ENCODE results near the gene CCDC106.

The CCDC106 gene

GRCh38 chr19:55621205-55621672 is 26.8 kb upstream of the CCDC106 start:
- WGBS (ENCODE audit: extremely low coverage, insufficient coverage, low lambda C conversion rate): no CpG with 5 or more reads among the region's 9 CpGs
- Histone ChIP-seq H2BK5ac (ENCODE audit: low read length) (no peak overlapping the region), H3K4me1 (ENCODE audit: control insufficient read depth, low read depth, low read length) (no peaks in the 10 kb centered on the region), H2AK5ac (ENCODE audit: low read length) (no peak overlapping the region), H3K4me3 (ENCODE audit: low read length) (no peak overlapping the region), H3K36me3 (ENCODE audit: control insufficient read depth, insufficient read depth, low read length) (peaks cover 2% of the 10 kb centered on the region), H3K23ac (ENCODE audit: low read length) (no peak overlapping the region), H3K9ac (ENCODE audit: low read length) (no peak overlapping the region), H3K4me2 (ENCODE audit: low read length) (no peak overlapping the region), H3K56ac (ENCODE audit: low read length) (no peak overlapping the region), H4K8ac (ENCODE audit: low read depth, low read length) (no peak overlapping the region), H2BK120ac (ENCODE audit: low read depth, low read length) (no peak overlapping the region), H4K5ac (ENCODE audit: low read length) (no peak overlapping the region), H3K79me1 (ENCODE audit: low read length) (peaks cover 3% of the 10 kb centered on the region), H3K27me3 (ENCODE audit: insufficient read depth, low read length, poor library complexity) (no peaks in the 10 kb centered on the region), H3K27ac (ENCODE audit: low read depth, low read length) (no peak overlapping the region), H2BK15ac (replicated peaks; ENCODE audit: low read depth) (no peak overlapping the region), H3K79me2 (ENCODE audit: control insufficient read depth, insufficient read depth, low read length) (no peaks in the 10 kb centered on the region), H3K4ac (ENCODE audit: low read depth, low read length) (no peak overlapping the region), H3K18ac (ENCODE audit: low read length) (no peak overlapping the region)
- DNase-seq: no peak

GRCh38 chr19:55621673-55622231 is 26.3 kb upstream of the CCDC106 start:
- Histone ChIP-seq H2AK5ac (ENCODE audit: low read length) (no peak overlapping the region), H2BK5ac (ENCODE audit: low read length) (no peak overlapping the region), H3K36me3 (ENCODE audit: control insufficient read depth, insufficient read depth, low read length) (peaks cover 2% of the 10 kb centered on the region), H3K4me1 (ENCODE audit: control insufficient read depth, low read depth, low read length) (no peaks in the 10 kb centered on the region), H3K18ac (ENCODE audit: low read length) (no peak overlapping the region), H3K56ac (ENCODE audit: low read length) (no peak overlapping the region), H3K79me2 (ENCODE audit: control insufficient read depth, insufficient read depth, low read length) (no peaks in the 10 kb centered on the region), H3K9ac (ENCODE audit: low read length) (no peak overlapping the region), H3K4me3 (ENCODE audit: low read length) (no peak overlapping the region), H3K23ac (ENCODE audit: low read length) (no peak overlapping the region), H3K4ac (ENCODE audit: low read depth, low read length) (no peak overlapping the region), H3K27me3 (ENCODE audit: insufficient read depth, low read length, poor library complexity) (no peaks in the 10 kb centered on the region), H2BK15ac (replicated peaks; ENCODE audit: low read depth) (no peak overlapping the region), H3K4me2 (ENCODE audit: low read length) (no peak overlapping the region), H3K79me1 (ENCODE audit: low read length) (peaks cover 3% of the 10 kb centered on the region), H4K8ac (ENCODE audit: low read depth, low read length) (no peak overlapping the region), H4K5ac (ENCODE audit: low read length) (no peak overlapping the region), H3K27ac (ENCODE audit: low read depth, low read length) (no peak overlapping the region), H2BK120ac (ENCODE audit: low read depth, low read length) (no peak overlapping the region)
- DNase-seq: no peak
- no CpG with 5 or more reads among the region's 55 CpGs for WGBS (ENCODE audit: extremely low coverage, insufficient coverage, low lambda C conversion rate)

DNA sequence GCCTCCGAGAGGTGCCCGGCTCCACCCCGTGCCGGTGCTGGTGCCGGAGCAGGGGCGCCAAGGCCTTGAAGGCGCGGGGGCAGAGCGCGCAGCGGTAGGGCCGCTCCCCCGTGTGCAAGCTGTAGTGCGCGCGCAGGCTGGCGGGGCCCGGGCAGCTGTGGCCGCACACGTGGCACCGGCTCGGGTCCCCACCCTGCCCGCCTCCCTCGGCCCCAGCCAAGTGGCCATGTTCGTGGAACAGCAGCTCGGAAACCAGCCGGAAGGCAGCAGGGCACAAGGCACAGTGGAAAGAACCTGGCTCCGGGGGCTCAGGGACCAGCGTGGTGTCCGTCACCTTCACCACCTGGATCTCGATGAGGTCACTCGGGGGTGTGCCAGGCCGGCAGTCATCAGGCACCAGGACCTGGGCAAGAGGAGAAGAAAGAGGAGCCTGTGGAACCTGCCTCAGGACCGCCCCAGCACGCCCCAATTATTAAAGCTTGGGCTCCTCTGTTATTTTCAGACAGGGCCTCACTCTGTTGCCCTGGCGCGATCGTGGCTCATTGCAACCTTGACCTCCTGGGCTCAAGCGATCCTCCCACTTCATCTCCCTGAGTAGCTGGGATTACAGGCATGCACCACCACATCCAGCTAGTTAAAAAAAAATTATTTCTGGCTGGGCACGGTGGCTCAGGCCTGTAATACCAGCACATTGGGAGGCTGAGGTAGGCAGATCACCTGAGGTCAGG is 25.6 kb upstream of the CCDC106 start:
- no peak overlapping the region for H4K5ac ChIP-seq (ENCODE audit: low read length)
- H2BK120ac ChIP-seq (ENCODE audit: low read depth, low read length): no peak overlapping the region
- H3K9ac ChIP-seq (ENCODE audit: low read length): no peak overlapping the region
- no peak overlapping the region for H4K8ac ChIP-seq (ENCODE audit: low read depth, low read length)
- H3K27me3 ChIP-seq (ENCODE audit: insufficient read depth, low read length, poor library complexity): no peaks in the 10 kb centered on the region
- H3K4me2 ChIP-seq (ENCODE audit: low read length): no peak overlapping the region
- no peak overlapping the region for H3K18ac ChIP-seq (ENCODE audit: low read length)
- DNase-seq: no peak
- no peak overlapping the region for H2AK5ac ChIP-seq (ENCODE audit: low read length)
- H2BK5ac ChIP-seq (ENCODE audit: low read length): no peak overlapping the region
- H2BK15ac ChIP-seq (replicated peaks; ENCODE audit: low read depth): no peak overlapping the region
- peaks cover 3% of the 10 kb centered on the region for H3K79me1 ChIP-seq (ENCODE audit: low read length)
- WGBS (ENCODE audit: extremely low coverage, insufficient coverage, low lambda C conversion rate): no CpG with 5 or more reads among the region's 40 CpGs
- H3K23ac ChIP-seq (ENCODE audit: low read length): no peak overlapping the region
- no peaks in the 10 kb centered on the region for H3K4me1 ChIP-seq (ENCODE audit: control insufficient read depth, low read depth, low read length)
- H3K79me2 ChIP-seq (ENCODE audit: control insufficient read depth, insufficient read depth, low read length): no peaks in the 10 kb centered on the region
- H3K27ac ChIP-seq (ENCODE audit: low read depth, low read length): no peak overlapping the region
- H3K36me3 ChIP-seq (ENCODE audit: control insufficient read depth, insufficient read depth, low read length): peaks cover 1% of the 10 kb centered on the region
- H3K4me3 ChIP-seq (ENCODE audit: low read length): no peak overlapping the region
- H3K56ac ChIP-seq (ENCODE audit: low read length): no peak overlapping the region
- H3K4ac ChIP-seq (ENCODE audit: low read depth, low read length): no peak overlapping the region

DNA sequence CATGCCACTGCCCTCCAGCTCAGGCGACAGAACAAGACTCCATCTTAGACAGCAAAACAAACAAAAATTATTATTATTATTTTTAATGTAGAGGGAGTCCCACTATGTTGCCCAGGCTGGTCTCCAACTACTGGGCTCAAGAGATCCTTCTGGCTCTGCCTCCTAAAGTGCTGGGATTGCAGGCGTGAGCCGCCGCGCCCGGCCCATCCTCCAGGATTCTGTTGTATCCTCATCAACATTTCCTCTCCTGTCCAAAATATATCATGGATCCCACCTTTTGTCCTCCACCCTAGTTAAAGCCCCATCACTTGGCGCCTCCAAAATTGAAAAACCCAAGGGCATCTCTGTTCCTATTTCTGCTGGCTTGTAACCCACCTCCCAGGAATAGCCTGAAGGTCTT is 24.9 kb upstream of the CCDC106 start:
- Histone ChIP-seq H3K23ac (ENCODE audit: low read length) (no peak overlapping the region), H2AK5ac (ENCODE audit: low read length) (no peak overlapping the region), H4K5ac (ENCODE audit: low read length) (no peak overlapping the region), H3K4me2 (ENCODE audit: low read length) (no peak overlapping the region), H3K56ac (ENCODE audit: low read length) (no peak overlapping the region), H2BK5ac (ENCODE audit: low read length) (no peak overlapping the region), H3K4me1 (ENCODE audit: control insufficient read depth, low read depth, low read length) (no peaks in the 10 kb centered on the region), H3K36me3 (ENCODE audit: control insufficient read depth, insufficient read depth, low read length) (no peaks in the 10 kb centered on the region), H2BK15ac (replicated peaks; ENCODE audit: low read depth) (no peak overlapping the region), H3K4me3 (ENCODE audit: low read length) (no peak overlapping the region), H4K8ac (ENCODE audit: low read depth, low read length) (no peak overlapping the region), H2BK120ac (ENCODE audit: low read depth, low read length) (no peak overlapping the region), H3K27me3 (ENCODE audit: insufficient read depth, low read length, poor library complexity) (no peaks in the 10 kb centered on the region), H3K18ac (ENCODE audit: low read length) (no peak overlapping the region), H3K27ac (ENCODE audit: low read depth, low read length) (no peak overlapping the region), H3K9ac (ENCODE audit: low read length) (no peak overlapping the region), H3K79me1 (ENCODE audit: low read length) (peaks cover 3% of the 10 kb centered on the region), H3K79me2 (ENCODE audit: control insufficient read depth, insufficient read depth, low read length) (no peaks in the 10 kb centered on the region), H3K4ac (ENCODE audit: low read depth, low read length) (no peak overlapping the region)
- no CpG with 5 or more reads among the region's 7 CpGs for WGBS (ENCODE audit: extremely low coverage, insufficient coverage, low lambda C conversion rate)
- DNase-seq: no peak

DNA sequence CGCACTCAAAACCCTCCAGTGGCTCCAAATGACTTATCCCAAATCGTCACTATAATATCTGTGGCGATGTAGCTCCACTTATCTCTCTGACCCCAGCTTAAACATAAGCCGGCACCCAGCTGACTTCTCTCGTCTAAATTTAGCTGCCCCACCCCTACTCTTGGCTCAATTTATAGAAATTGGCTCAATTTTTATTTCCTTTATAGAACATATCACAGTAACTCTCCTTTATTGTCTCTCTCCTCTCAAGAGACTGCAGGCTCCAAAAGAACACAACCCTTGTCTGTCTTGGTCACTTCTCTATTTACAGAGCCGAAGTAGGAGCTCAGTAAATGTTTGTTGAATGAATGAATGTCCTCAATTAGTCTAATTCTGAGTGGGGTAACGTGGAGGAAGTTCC is 24.5 kb upstream of the CCDC106 start:
- H3K79me1 ChIP-seq (ENCODE audit: low read length): peaks cover 3% of the 10 kb centered on the region
- H2AK5ac ChIP-seq (ENCODE audit: low read length): no peak overlapping the region
- H3K18ac ChIP-seq (ENCODE audit: low read length): no peak overlapping the region
- H3K27ac ChIP-seq (ENCODE audit: low read depth, low read length): no peak overlapping the region
- no peak for DNase-seq
- no peak overlapping the region for H3K4me3 ChIP-seq (ENCODE audit: low read length)
- H3K4ac ChIP-seq (ENCODE audit: low read depth, low read length): no peak overlapping the region
- no peak overlapping the region for H3K56ac ChIP-seq (ENCODE audit: low read length)
- no peak overlapping the region for H2BK5ac ChIP-seq (ENCODE audit: low read length)
- H3K9ac ChIP-seq (ENCODE audit: low read length): no peak overlapping the region
- no peak overlapping the region for H4K5ac ChIP-seq (ENCODE audit: low read length)
- no peak overlapping the region for H3K23ac ChIP-seq (ENCODE audit: low read length)
- no peak overlapping the region for H4K8ac ChIP-seq (ENCODE audit: low read depth, low read length)
- H3K36me3 ChIP-seq (ENCODE audit: control insufficient read depth, insufficient read depth, low read length): no peaks in the 10 kb centered on the region
- H3K4me2 ChIP-seq (ENCODE audit: low read length): no peak overlapping the region
- no peak overlapping the region for H2BK15ac ChIP-seq (replicated peaks; ENCODE audit: low read depth)
- no peaks in the 10 kb centered on the region for H3K27me3 ChIP-seq (ENCODE audit: insufficient read depth, low read length, poor library complexity)
- no peaks in the 10 kb centered on the region for H3K4me1 ChIP-seq (ENCODE audit: control insufficient read depth, low read depth, low read length)
- WGBS (ENCODE audit: extremely low coverage, insufficient coverage, low lambda C conversion rate): no CpG with 5 or more reads among the region's 7 CpGs
- H3K79me2 ChIP-seq (ENCODE audit: control insufficient read depth, insufficient read depth, low read length): no peaks in the 10 kb centered on the region
- no peak overlapping the region for H2BK120ac ChIP-seq (ENCODE audit: low read depth, low read length)

All from mesendoderm (in vitro differentiated cells).